GM12875 (cell line): Measurements from ENCODE around the gene EMC10.

ENCODE experiments used
- H3K4me3 ChIP-seq: one replicate; pipeline ENCODE4 v1.5.1; 2011; ENCODE audit warnings: low read depth, low read length, control low read depth
- CTCF ChIP-seq: IDR thresholded peaks from 2 replicates; pipeline ENCODE4 v1.5.1; 2011; ENCODE audit warnings: low read depth, mild to moderate bottlenecking, control low read depth, inconsistent platforms, low read length, moderate library complexity, borderline replicate concordance; ENCODE audit not compliant: insufficient read depth

The EMC10 gene

GRCh38 chr19:50444059-50444458 is 32.2 kb upstream of the EMC10 start:
- H3K4me3 ChIP-seq: no peak overlapping the region

GRCh38 chr19:50447053-50447452 is 29.3 kb upstream of the EMC10 start:
- no peak for TF ChIP-seq CTCF

More at GRCh38 chr19:50444059-50444458, 32.2 kb upstream of the EMC10 start:
- no peak for TF ChIP-seq CTCF

GRCh38 chr19:50447750-50448149 is 28.6 kb upstream of the EMC10 start:
- no peak overlapping the region for H3K4me3 ChIP-seq
- TF ChIP-seq CTCF: no peak

More at GRCh38 chr19:50447053-50447452, 29.3 kb upstream of the EMC10 start:
- no peak overlapping the region for H3K4me3 ChIP-seq

- no peak overlapping the region for H3K4me3 ChIP-seq
- no peak for TF ChIP-seq CTCF
Observed at GRCh38 chr19:50449236-50449899, 26.9 kb upstream of the EMC10 start.

GRCh38 chr19:50450369-50451222 is 25.7 kb upstream of the EMC10 start:
- TF ChIP-seq CTCF: no peak
- H3K4me3 ChIP-seq: no peak overlapping the region

- no peak overlapping the region for H3K4me3 ChIP-seq
- no peak for TF ChIP-seq CTCF
Observed at GRCh38 chr19:50451223-50451534, 25.1 kb upstream of the EMC10 start.

GRCh38 chr19:50453243-50453642 is 23.1 kb upstream of the EMC10 start:
- TF ChIP-seq CTCF: no peak
- no peak overlapping the region for H3K4me3 ChIP-seq
